Astrocyte (in vitro differentiated cells and primary cell): ENCODE data around the gene NRROS. TPM values are rescaled to one million over a fixed set of nuclear protein-coding genes. Genes with fewer than 3 reads are reported as not detected.
"Not testable (repeated sequence)": the region's sequence is repeated elsewhere in the genome, so short reads cannot be mapped to it uniquely, and the experiment has no call there.

ENCODE experiments used
- DNase-seq: peaks from one replicate; pipeline ENCODE4 v3.0.0-alpha.2; 2010; ENCODE audit warnings: low read depth
- FAIRE-seq: peaks from 2 replicates; lab custom pipeline; 2011; peaks lifted over from hg19 to GRCh38; lab: Jason Lieb, UNC
- H2AFZ ChIP-seq: 2 replicates; pipeline ENCODE4 v1.6.0; 2012; ENCODE audit warnings: low read depth, low read length, inconsistent platforms
- H3K27ac ChIP-seq: 2 replicates; pipeline ENCODE4 v1.5.1; 2011; ENCODE audit warnings: low read depth, low read length, inconsistent platforms
- H3K27me3 ChIP-seq: 2 replicates; pipeline ENCODE4 v1.6.0; 2011; ENCODE audit warnings: low read length, inconsistent platforms; ENCODE audit not compliant: insufficient read depth
- H3K36me3 ChIP-seq: 2 replicates; pipeline ENCODE4 v1.5.1; 2011; ENCODE audit warnings: low read length, inconsistent platforms; ENCODE audit not compliant: insufficient read depth
- H3K4me1 ChIP-seq: 2 replicates; pipeline ENCODE4 v1.5.1; 2011; ENCODE audit warnings: low read length, inconsistent platforms; ENCODE audit not compliant: insufficient read depth
- H3K4me2 ChIP-seq: 2 replicates; pipeline ENCODE4 v1.6.0; 2012; ENCODE audit warnings: low read length, inconsistent platforms
- H3K4me3 ChIP-seq: 2 replicates; pipeline ENCODE4 v1.5.1; 2011; ENCODE audit warnings: low read depth, mild to moderate bottlenecking, low read length, inconsistent platforms; ENCODE audit not compliant: insufficient read depth
- H3K79me2 ChIP-seq: 2 replicates; pipeline ENCODE4 v1.6.0; 2012; ENCODE audit warnings: mild to moderate bottlenecking, low read length, inconsistent platforms; ENCODE audit not compliant: insufficient read depth
- H3K9ac ChIP-seq: 2 replicates; pipeline ENCODE4 v1.6.0; 2012; ENCODE audit warnings: mild to moderate bottlenecking, low read length, inconsistent platforms
- H3K9me3 ChIP-seq: 2 replicates; pipeline ENCODE4 v1.5.1; 2012; ENCODE audit warnings: low read depth, mild to moderate bottlenecking, low read length, inconsistent platforms; ENCODE audit not compliant: insufficient read depth
- H4K20me1 ChIP-seq: 2 replicates; pipeline ENCODE4 v1.6.0; 2012; ENCODE audit warnings: low read length, inconsistent platforms; ENCODE audit not compliant: insufficient read depth
- H3K27ac Mint-ChIP-seq: one replicate; pipeline ENCODE4 v1.8.0; 2021; ENCODE audit warnings: mild to moderate bottlenecking, mixed read lengths; ENCODE audit not compliant: unreplicated experiment
- H3K27me3 Mint-ChIP-seq: one replicate; pipeline ENCODE4 v1.8.0; 2021; ENCODE audit warnings: low read depth, mixed read lengths; ENCODE audit not compliant: unreplicated experiment
- H3K36me3 Mint-ChIP-seq: one replicate; pipeline ENCODE4 v1.8.0; 2021; ENCODE audit warnings: low read depth, mixed read lengths; ENCODE audit not compliant: unreplicated experiment
- H3K4me1 Mint-ChIP-seq: one replicate; pipeline ENCODE4 v1.8.0; 2021; ENCODE audit warnings: low read depth, mixed read lengths; ENCODE audit not compliant: unreplicated experiment
- H3K4me3 Mint-ChIP-seq: one replicate; pipeline ENCODE4 v1.8.0; 2021; ENCODE audit warnings: mild to moderate bottlenecking, moderate library complexity, mixed read lengths; ENCODE audit not compliant: unreplicated experiment
- H3K9me3 Mint-ChIP-seq: one replicate; pipeline ENCODE4 v1.8.0; 2021; ENCODE audit warnings: mild to moderate bottlenecking, mixed read lengths; ENCODE audit not compliant: unreplicated experiment
- EZH2 ChIP-seq: IDR thresholded peaks from 2 replicates; pipeline ENCODE4 v1.6.1; 2012; ENCODE audit warnings: mild to moderate bottlenecking, low read length, inconsistent platforms; ENCODE audit not compliant: insufficient read depth
- total RNA-seq: library from RNA; stranded (reverse); gene quantifications from 2 replicates; pipeline ENCODE4 v1.2.1, GENCODE V29; 2021
- TF ChIP-seq, protein P1 (sequence below): IDR thresholded peaks from 2 replicates; pipeline ENCODE4 v1.5.1; 2011; ENCODE audit warnings: low read depth, mild to moderate bottlenecking, inconsistent platforms, low read length, moderate library complexity; ENCODE audit not compliant: insufficient read depth

Gene NRROS
- total RNA-seq, 1 donor from 2014 or later: not detected

DNA sequence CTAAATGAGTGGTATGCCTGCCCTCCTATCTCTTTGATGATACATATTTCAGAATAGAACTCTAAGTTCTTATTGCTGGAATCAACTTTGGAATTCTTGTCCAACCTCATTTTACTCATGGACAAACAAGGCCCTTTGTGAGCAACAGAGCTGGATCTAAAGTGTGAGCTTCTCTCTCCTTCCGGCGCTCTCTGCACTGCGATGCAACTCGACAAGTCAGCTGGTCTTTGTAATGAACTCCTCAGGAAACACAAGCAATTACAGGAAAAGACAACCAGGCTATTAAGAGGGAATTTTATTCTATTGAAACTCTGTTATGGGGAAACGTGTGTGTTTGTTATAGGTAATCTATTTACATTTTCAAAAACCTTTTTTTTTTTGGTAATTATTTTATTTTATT lies 20.3 kb upstream of the NRROS start:
- H3K27ac Mint-ChIP-seq: no peak overlapping the region

DNA sequence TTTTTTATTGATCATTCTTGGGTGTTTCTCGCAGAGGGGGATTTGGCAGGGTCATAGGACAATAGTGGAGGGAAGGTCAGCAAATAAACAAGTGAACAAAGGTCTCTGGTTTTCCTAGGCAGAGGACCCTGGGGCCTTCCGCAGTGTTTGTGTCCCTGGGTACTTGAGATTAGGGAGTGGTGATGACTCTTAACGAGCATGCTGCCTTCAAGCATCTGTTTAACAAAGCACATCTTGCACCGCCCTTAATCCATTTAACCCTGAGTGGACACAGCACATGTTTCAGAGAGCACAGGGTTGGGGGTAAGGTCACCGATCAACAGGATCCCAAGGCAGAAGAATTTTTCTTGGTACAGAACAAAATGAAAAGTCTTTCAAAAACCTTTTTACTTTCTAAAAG lies 19.9 kb upstream of the NRROS start:
- H3K4me2 ChIP-seq, H3K36me3 Mint-ChIP-seq, H3K9me3 Mint-ChIP-seq, H3K4me1 Mint-ChIP-seq, H3K9me3 ChIP-seq, H3K27ac ChIP-seq, H4K20me1 ChIP-seq, H3K4me3 Mint-ChIP-seq, H3K27ac Mint-ChIP-seq, FAIRE-seq, DNase-seq, H3K4me3 ChIP-seq, H3K9ac ChIP-seq, H2AFZ ChIP-seq, H3K36me3 ChIP-seq, H3K27me3 ChIP-seq, H3K79me2 ChIP-seq, H3K27me3 Mint-ChIP-seq, H3K4me1 ChIP-seq: not testable (repeated sequence)

More for the DNA sequence above, 20.3 kb upstream of the NRROS start:
- H3K27me3 ChIP-seq: no peaks in the 10 kb centered on the region
- no peaks in the 10 kb centered on the region for H3K79me2 ChIP-seq
- H3K27ac ChIP-seq: no peak overlapping the region
- H3K4me2 ChIP-seq: no peak overlapping the region
- H3K4me1 ChIP-seq: no peaks in the 10 kb centered on the region
- no peaks in the 10 kb centered on the region for H3K9me3 ChIP-seq
- no peaks in the 10 kb centered on the region for H3K9me3 Mint-ChIP-seq
- no peak overlapping the region for H3K4me3 ChIP-seq
- no peaks in the 10 kb centered on the region for H3K36me3 Mint-ChIP-seq
- no peak overlapping the region for H3K9ac ChIP-seq
- H3K4me3 Mint-ChIP-seq: no peak overlapping the region
- FAIRE-seq (no peak), DNase-seq (no peak)
- TF ChIP-seq, protein P1, sequence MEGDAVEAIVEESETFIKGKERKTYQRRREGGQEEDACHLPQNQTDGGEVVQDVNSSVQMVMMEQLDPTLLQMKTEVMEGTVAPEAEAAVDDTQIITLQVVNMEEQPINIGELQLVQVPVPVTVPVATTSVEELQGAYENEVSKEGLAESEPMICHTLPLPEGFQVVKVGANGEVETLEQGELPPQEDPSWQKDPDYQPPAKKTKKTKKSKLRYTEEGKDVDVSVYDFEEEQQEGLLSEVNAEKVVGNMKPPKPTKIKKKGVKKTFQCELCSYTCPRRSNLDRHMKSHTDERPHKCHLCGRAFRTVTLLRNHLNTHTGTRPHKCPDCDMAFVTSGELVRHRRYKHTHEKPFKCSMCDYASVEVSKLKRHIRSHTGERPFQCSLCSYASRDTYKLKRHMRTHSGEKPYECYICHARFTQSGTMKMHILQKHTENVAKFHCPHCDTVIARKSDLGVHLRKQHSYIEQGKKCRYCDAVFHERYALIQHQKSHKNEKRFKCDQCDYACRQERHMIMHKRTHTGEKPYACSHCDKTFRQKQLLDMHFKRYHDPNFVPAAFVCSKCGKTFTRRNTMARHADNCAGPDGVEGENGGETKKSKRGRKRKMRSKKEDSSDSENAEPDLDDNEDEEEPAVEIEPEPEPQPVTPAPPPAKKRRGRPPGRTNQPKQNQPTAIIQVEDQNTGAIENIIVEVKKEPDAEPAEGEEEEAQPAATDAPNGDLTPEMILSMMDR: no peak
- TF ChIP-seq EZH2: no peak
- H3K27me3 Mint-ChIP-seq: no peaks in the 10 kb centered on the region
- H4K20me1 ChIP-seq: no peaks in the 10 kb centered on the region
- H2AFZ ChIP-seq: no peak overlapping the region
- H3K4me1 Mint-ChIP-seq: no peaks in the 10 kb centered on the region
- no peaks in the 10 kb centered on the region for H3K36me3 ChIP-seq

DNA sequence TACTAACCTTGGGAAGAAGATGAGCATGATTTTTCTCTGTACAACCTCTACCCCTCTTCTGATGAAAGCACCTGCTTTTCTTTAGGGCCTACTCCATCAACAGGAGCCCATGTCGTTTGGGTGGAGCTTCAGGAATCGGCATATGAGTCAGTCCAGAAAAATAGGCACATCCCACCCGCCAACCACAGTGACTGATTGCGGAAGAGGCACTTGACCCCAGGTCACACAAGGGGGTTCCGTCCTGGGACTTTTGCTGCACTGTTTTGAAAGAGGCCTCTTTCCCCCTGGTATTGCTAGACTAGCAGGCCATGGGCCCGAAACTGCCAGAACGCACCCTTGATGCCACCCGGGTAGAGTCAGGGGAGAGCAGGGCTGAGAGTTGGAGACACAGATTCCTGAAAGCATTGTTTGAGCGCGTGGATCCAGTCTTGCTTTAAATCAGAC lies 19.3 kb upstream of the NRROS start:
- no peak overlapping the region for H3K27ac ChIP-seq
- H3K4me1 Mint-ChIP-seq: no peaks in the 10 kb centered on the region
- TF ChIP-seq, protein P1: no peak
- TF ChIP-seq EZH2: no peak
- H3K4me1 ChIP-seq: no peaks in the 10 kb centered on the region
- no peaks in the 10 kb centered on the region for H3K9me3 Mint-ChIP-seq
- FAIRE-seq: no peak
- H3K27me3 Mint-ChIP-seq: no peaks in the 10 kb centered on the region
- H3K36me3 Mint-ChIP-seq: no peaks in the 10 kb centered on the region
- peak overlapping the region; percentile 32 for H3K4me2 ChIP-seq
- no peaks in the 10 kb centered on the region for H3K9me3 ChIP-seq
- peaks cover 5% of the 10 kb centered on the region for H3K27me3 ChIP-seq
- peak; percentile 40 for DNase-seq
- no peak overlapping the region for H3K9ac ChIP-seq
- no peaks in the 10 kb centered on the region for H3K79me2 ChIP-seq
- no peaks in the 10 kb centered on the region for H4K20me1 ChIP-seq
- H3K4me3 Mint-ChIP-seq: no peak overlapping the region
- no peak overlapping the region for H2AFZ ChIP-seq
- H3K27ac Mint-ChIP-seq: no peak overlapping the region
- H3K4me3 ChIP-seq: no peak overlapping the region
- H3K36me3 ChIP-seq: no peaks in the 10 kb centered on the region
